ENCODE results near the gene AP4M1.

DNA sequence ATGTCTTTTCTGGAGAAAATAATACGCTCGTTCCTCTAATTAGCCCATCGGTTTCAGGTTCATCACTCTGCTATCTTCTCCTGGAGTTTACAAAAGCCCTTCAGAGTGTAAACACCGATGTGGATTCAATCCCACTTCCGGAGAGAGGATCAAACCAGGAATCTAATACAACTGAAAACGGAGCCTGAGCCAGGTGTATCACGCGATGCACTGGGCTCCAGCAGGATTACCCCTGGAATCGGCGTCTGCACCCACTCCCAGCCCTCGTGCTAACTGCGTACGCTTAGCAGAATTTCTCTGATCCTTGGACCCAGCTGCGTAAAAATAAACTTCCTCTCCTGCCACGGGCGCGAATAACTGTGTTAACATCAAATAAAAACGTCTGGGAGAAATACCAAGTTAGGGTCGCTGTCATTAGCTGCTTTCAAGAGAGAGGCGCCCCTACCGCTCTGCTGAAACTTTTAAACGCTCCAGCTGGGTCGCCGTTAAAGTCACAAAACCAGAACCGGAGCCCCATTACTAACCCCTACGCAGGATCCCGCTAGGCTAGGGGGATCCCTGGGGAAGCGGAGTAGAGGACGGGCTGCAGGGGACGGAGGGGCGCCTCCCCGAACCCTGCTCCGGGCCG, 20.4 kb upstream of the AP4M1 start:
- TF ChIP-seq POLR2A (IDR thresholded peaks at IDR 0.05; ENCODE audit: low read depth, low read length): no peak
- TF ChIP-seq SIX5 (IDR thresholded peaks at IDR 0.05; ENCODE audit: low read depth, low read length, severe bottlenecking): no peak
- TF ChIP-seq, protein P1, sequence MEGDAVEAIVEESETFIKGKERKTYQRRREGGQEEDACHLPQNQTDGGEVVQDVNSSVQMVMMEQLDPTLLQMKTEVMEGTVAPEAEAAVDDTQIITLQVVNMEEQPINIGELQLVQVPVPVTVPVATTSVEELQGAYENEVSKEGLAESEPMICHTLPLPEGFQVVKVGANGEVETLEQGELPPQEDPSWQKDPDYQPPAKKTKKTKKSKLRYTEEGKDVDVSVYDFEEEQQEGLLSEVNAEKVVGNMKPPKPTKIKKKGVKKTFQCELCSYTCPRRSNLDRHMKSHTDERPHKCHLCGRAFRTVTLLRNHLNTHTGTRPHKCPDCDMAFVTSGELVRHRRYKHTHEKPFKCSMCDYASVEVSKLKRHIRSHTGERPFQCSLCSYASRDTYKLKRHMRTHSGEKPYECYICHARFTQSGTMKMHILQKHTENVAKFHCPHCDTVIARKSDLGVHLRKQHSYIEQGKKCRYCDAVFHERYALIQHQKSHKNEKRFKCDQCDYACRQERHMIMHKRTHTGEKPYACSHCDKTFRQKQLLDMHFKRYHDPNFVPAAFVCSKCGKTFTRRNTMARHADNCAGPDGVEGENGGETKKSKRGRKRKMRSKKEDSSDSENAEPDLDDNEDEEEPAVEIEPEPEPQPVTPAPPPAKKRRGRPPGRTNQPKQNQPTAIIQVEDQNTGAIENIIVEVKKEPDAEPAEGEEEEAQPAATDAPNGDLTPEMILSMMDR (IDR thresholded peaks at IDR 0.05 in 2 of 3, conservative IDR thresholded peaks at IDR 0.05 in 1 of 3; ENCODE audit: control insufficient read depth in 2 of 3, extremely low read depth in 1 of 3, insufficient read depth in 1 of 3, low read depth in 3 of 3, low read length in 3 of 3): no peak
- TF ChIP-seq SMC3 (IDR thresholded peaks at IDR 0.05; ENCODE audit: borderline replicate concordance, low read length): no peak
